ENCODE data around the gene CRYBG3.

CRYBG3 gene

DNA sequence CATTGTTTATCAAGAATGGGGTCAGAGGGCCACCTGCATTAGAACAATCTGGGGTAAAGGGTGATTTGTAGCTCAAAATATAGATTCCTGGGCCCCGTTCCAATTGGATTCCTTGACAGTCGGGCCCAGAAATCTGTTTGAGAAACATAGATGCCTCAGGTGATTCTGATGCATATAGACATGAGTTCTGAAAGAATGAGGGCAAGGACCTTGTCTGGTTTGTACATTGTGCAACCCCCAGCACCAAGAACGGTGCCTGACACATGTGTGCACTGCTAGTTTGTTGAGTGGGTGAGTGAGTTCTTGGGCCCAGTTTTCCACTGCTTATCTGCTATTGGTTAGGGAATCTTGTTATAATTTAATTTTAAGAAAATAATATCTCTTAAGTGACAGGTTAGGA, 16.6 kb downstream of the CRYBG3 start:
- DNase-seq (ENCODE audit: low spot score): no peak

GRCh38 chr3:97839944-97840343, 18.1 kb downstream of the CRYBG3 start:
- DNase-seq (ENCODE audit: low spot score): no peak

GRCh38 chr3:97841304-97841703, 19.5 kb downstream of the CRYBG3 start:
- no peak for DNase-seq (ENCODE audit: low spot score)

DNA sequence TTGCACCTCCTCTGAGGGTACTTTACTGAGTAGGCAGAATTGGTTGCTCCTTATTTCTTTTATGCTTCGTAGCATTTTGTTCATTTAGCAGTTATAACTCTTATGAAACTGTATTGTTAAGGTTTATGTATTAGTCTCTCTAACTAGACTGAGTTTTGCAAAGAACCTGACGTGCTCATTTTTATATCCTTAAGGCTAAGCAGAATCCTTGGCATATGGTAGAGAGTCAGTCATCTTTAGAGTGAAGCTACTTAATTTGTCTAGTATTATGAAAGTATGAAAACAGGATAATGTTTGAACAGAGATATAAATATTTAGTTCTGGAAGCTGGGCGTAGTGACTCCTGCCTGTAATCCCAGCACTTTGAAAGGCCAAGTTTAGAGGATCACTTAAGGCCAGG, 20.1 kb downstream of the CRYBG3 start:
- DNase-seq (ENCODE audit: low spot score): no peak

DNA sequence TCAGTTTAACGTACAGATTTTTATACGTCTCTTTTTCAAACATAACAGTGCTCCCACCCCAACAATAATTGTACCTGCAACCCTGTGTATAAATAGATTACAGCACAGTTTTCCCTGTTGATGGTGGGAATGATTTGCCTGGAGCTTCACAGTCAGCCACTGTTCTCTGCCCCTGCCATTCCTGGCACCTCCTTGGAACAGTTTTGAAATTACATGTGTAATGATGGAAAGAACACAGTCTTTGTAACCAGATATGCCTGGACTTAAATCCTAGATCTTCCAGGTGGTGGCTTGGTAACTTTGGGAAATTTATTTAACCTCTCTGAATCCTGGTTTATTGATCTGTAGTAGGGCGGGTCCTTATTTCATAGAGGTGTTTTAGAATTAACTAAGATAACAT, 27.0 kb downstream of the CRYBG3 start:
- DNase-seq (ENCODE audit: low spot score): no peak

- no peak for DNase-seq (ENCODE audit: low spot score)
Measured at GRCh38 chr3:97857401-97857800, 35.6 kb downstream of the CRYBG3 start.

- DNase-seq (ENCODE audit: low spot score): no peak
Measured at GRCh38 chr3:97860364-97860763, 38.6 kb downstream of the CRYBG3 start.

GRCh38 chr3:97862582-97862981, 40.8 kb downstream of the CRYBG3 start:
- no peak for DNase-seq (ENCODE audit: low spot score)

DNA sequence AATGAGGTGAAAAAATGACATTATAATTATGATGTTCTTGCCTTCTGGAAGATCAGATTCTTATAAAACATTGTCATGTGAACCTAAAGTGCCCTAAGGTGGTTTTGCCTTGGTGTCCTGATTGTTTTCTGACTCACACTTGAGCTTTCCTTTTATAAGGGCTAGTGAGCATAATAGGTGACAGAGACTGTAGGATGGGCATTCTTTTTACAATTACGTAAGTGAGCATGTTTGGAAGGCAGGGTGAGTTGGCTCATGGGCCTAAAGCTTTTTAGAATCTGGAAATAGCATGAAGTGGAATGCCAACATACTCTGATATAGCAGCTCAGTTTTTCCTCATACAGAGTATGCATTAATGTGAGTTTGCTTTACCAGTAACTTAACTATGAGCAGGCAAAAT, 41.2 kb downstream of the CRYBG3 start:
- DNase-seq (ENCODE audit: low spot score): no peak

- no peak for DNase-seq (ENCODE audit: low spot score)
Measured at GRCh38 chr3:97863775-97864174, 42.0 kb downstream of the CRYBG3 start.

- DNase-seq (ENCODE audit: low spot score): no peak
Measured at GRCh38 chr3:97871186-97871585, 49.4 kb downstream of the CRYBG3 start.

- no peak for DNase-seq (ENCODE audit: low spot score)
Measured at GRCh38 chr3:97871801-97872524, 50.2 kb downstream of the CRYBG3 start.

DNA sequence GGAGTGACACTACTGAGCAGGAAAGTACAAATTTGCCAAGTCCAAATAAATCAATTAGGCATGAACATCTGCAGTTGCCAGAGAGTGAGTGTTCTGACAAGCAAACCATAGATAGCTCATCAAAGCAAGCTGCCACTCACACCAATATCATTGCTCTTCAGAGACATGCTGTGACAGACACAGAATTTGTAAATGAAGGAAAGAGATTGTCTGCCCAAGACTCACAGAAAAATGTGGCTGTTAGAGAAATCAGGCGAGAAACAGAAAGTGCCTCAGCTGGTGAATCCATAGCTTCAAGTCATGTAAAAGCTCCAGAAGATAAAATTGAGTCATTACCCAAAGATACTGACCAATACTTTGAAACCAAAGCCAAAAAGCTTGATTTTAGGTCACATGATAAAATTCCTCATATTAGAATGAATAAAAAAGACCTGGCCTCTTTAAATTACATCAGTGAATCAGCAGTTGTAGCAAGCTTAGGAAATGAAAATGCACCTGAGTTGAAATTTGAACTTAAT, 50.8 kb downstream of the CRYBG3 start:
- no peak for DNase-seq (ENCODE audit: low spot score)

DNA sequence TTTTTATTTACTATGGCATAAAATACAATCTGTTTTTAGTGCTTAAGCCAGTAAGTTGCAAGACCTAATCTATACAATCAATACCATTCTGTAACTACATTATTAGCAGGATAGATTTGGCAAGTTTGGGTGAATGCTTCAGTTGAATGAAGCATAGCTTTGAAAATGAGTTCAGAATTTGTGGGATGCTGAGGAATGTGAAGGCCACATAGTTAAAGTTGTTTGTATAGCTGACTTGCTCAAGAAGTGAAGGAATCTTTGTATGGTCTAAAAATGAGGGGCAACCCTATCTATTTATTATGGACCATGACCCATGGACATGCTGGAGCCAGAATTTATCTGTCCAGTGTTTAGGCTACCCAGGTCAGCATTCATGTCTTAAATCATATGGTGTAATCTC, 58.5 kb downstream of the CRYBG3 start:
- DNase-seq (ENCODE audit: low spot score): no peak

GRCh38 chr3:97882975-97883598, 61.3 kb downstream of the CRYBG3 start:
- no peak for DNase-seq (ENCODE audit: low spot score)

DNA sequence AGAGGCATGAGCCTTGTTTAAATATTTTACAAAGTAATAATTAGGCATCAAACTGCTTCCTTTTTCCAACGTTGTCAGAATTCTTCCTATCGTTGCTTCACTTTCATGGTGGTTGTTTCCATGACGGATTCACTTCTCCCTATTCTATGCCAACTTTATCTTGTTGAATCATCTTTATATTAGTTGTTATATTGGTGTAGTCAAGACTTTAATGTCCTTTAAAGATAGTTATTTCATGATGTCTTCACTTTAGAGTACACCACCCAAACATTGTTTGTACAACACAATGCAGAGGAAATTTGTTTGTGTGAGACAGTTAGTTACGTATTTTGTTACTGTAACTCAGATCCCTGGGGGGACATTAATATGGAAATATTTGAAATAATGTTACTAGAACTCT, 61.9 kb downstream of the CRYBG3 start:
- no peak for DNase-seq (ENCODE audit: low spot score)

- no peak for DNase-seq (ENCODE audit: low spot score)
Measured at GRCh38 chr3:97884586-97885123, 62.8 kb downstream of the CRYBG3 start.

DNA sequence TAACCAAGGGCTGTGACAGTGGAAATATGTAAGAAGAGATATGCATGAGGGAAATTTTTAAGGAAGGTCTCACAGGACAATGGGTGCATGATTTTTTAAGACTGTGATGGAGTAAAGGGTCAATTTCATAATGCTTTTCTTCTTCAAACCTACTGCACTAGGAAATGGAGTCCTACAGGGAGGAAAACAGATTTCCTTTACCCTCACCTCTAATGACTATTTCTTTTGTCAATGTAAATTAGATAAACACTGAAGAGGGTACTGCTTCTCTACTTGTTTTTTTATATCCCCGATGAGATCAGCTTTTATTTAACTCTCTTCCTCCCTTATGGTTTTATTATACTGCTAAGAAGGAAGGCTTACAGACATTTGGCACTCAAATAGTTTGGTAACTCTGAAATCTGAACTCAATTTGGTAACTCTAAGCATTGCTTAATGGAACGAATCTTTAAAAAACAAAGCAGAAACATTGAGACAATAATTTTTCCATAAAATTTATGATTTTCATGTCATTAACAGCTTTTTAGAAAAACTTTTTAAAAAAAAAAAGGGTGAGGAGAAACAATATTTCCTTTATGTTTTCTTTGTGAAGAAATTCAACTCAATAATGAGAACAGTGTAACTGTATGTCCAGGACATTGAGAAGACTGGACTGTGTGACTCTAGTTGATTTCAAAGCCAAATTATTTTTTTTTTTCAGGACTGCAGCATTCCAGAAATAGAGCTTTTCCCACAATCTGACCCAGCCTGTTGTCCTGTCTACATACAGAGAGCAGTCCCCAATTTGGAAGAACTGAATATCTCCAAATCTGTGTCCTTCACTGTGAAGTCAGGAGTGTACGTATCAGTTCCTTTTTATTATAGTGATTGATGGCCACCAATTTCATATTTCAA, 64.4 kb downstream of the CRYBG3 start:
- DNase-seq (ENCODE audit: low spot score): no peak

- no peak for DNase-seq (ENCODE audit: low spot score)
Measured at GRCh38 chr3:97889814-97890213, 68.0 kb downstream of the CRYBG3 start.

DNA sequence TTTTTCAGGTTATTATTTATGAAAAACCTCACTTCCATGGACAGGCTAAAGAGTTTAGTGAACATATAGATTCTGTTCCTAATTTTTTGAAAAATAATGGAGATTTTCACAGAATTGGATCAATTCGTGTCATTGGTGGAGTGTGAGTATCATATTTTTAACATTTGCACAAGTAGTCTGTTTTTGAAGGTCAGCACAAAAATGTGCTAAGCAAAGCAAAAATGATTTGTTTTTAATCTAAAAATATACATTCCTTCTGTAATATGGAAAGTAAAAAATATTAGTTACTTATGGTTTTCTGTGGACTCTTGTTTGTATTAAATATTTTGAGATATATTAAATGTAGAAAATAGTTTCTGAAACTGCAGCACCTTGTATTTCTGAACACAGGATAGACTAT, 71.0 kb downstream of the CRYBG3 start:
- no peak for DNase-seq (ENCODE audit: low spot score)

- no peak for DNase-seq (ENCODE audit: low spot score)
Measured at GRCh38 chr3:97895216-97895615, 73.4 kb downstream of the CRYBG3 start.

DNA sequence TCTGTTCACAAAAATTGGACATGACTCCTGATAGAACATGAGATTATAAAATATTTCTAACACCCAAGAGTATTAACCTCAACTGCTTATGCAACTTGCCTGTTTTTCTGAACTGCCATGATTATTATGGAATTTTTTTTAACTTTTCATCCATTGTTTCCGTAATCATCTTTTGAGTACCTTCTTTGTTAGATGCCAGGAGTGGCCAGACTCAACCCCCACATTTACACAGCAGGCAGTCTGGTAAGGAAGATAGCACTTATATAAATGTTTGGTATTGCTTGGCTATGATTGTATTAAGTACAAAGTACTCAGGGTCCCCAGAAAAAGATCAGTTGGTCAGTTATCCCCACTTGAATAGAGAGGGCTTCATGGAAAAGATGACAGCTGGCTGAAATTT, 74.3 kb downstream of the CRYBG3 start:
- DNase-seq (ENCODE audit: low spot score): no peak

DNA sequence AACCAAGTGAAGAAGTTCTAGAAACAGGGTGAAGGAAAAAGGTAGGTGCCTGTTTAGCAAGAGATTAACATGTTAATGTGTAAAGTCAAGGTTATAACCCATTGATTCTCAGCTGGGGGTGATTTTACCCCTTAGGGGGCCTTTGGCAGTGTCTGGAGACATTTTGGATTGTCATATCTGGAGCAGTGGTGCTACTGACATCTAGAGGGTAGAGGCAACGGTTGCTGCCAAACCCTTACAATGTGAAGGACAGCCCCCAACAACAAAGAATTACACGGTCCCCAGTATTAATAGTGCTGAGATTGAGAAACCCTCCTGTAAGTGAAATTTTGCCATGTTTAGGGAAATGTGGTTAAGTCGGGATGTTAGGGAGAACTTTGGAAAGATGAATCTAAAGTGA, 74.7 kb downstream of the CRYBG3 start:
- no peak for DNase-seq (ENCODE audit: low spot score)
